GM21390 (cell line): ENCODE results near the gene SNPH.

Source experiments
- ATAC-seq: cut with Tn5 transposase; IDR thresholded peaks from one replicate; pipeline ENCODE4 v1.9.1; 2021; ENCODE audit not compliant: unreplicated experiment

The SNPH gene

DNA sequence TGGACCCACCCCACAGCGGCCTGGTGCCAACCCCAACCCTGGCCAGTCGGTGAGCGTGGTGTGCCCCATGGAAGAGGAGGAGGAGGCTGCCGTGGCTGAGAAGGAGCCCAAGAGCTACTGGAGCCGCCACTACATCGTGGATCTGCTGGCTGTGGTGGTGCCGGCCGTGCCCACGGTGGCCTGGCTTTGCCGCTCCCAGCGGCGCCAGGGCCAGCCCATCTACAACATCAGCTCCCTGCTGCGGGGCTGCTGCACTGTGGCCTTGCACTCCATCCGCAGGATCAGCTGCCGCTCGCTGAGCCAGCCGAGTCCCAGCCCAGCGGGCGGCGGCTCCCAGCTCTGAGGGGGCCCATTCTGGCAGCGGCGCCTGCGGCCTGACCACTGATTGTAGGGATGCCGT, 39.6 kb downstream of the SNPH start:
- no peak for ATAC-seq

GRCh38 chr20:1306316-1307135, 40.4 kb downstream of the SNPH start:
- ATAC-seq: no peak

DNA sequence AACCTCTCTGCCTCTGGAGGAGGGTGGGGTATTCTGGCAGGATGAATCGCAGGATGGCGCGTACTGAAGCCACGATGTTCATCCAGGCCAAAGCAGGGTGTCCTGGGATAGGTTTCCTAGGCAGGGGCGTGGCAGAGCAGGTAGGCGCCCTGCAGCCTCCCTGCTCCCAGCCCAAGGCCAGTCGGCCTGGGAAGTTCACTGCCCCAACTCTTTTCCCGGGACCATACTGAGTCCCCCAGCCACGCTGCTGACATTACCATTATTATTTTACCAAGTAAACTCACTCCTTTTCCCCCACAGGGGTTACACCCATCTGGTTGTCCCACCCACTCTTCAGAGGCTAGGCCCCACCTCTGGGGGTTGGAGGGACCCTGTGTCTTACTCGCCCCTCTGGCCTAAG, 41.1 kb downstream of the SNPH start:
- ATAC-seq: no peak

DNA sequence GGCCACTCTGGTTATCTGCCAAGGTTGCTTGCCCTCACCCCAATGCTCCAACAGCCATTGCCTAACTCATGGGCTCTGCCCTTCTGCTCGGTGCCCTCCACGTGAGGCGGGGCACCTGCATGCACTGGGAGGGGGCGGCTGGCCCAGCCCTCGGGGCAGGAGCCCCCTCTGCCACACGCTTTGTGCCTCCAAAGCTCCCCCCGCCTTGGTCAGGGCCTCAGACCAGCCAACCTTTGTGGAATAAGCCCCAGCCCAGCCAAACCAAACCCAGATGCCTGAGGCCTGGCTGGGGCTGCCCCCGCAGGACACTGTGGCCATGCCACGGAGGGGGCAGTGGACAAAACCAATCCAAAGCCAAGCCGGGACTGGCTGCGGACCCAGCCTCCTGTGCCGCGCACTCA, 41.5 kb downstream of the SNPH start:
- ATAC-seq: no peak

GRCh38 chr20:1308067-1308701, 42.1 kb downstream of the SNPH start:
- ATAC-seq: no peak

GRCh38 chr20:1308702-1309095, 42.6 kb downstream of the SNPH start:
- no peak for ATAC-seq

DNA sequence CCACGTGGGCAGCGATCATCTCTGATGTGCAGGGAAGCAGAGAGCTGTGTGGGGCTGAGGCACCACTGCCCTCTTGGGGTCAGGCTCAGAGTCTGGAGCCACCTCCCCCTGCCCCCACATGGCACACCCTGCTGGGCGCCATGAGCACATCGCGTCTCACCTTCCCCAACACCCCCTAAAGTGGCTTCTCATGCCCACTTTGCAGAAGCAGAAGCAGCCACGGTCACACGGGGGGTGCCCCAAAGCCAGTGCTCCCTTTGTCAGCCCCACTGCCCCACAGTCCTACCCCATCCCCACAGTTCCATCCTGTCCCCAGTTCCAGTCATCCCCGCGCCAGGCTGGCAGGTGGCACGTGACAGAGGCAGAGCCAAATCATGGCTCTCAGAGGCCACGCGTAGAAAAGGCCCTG, 43.3 kb downstream of the SNPH start:
- no peak for ATAC-seq

GRCh38 chr20:1310071-1310470, 44.0 kb downstream of the SNPH start:
- no peak for ATAC-seq

DNA sequence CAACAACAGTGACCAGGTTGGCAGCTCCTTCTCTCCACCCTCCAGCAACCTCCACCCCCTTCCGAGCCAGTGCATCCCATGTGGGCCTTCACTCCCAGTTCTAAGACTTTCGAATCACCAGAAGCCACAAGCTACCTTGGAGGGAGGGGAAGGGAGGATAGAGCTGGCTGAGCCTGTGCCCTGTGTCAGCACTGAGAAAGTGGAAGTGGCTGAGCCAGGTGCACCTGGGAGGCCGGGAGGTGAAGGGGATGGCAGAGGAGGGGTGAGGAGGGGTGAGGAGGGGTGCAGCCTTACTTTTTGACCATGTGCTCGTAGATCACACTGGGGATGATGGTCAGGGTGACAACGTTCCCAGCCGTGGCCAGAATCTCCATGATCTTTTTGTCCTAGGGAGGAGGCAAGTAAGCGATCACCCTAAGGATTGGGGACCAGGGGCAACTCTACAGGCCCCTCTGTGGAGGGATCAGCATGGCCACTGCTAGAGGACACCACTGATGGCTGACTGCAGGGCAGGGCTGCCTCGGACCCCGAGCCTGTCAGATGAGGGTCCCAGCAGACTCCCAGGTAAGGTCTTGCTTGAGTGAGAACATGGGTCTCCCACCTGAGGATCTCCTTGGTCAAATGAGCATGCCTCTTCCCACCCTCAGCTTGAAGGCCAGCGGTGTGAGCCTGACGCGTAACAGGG, 44.6 kb downstream of the SNPH start:
- ATAC-seq: no peak

DNA sequence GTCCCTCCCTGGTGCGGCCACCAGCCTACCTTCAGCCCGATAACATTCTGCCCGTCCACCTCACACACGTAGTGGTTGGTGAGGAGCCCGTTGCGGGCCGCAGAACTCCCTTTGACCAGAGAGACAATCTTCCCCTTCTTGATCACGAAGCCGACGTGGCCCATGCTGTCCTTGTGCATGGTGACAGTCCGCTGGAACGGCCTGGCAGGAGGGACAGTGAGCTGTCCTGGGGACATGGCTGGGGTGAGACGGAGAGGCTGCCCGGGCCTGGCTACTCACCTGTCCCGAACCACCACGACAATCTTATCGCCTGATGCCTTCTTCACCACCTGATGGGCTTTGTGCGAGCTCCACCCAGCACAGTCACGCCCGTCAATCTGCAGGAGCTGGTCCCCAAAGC, 46.2 kb downstream of the SNPH start:
- ATAC-seq: no peak

- ATAC-seq: no peak
Measured at GRCh38 chr20:1312904-1313235, 46.8 kb downstream of the SNPH start.

DNA sequence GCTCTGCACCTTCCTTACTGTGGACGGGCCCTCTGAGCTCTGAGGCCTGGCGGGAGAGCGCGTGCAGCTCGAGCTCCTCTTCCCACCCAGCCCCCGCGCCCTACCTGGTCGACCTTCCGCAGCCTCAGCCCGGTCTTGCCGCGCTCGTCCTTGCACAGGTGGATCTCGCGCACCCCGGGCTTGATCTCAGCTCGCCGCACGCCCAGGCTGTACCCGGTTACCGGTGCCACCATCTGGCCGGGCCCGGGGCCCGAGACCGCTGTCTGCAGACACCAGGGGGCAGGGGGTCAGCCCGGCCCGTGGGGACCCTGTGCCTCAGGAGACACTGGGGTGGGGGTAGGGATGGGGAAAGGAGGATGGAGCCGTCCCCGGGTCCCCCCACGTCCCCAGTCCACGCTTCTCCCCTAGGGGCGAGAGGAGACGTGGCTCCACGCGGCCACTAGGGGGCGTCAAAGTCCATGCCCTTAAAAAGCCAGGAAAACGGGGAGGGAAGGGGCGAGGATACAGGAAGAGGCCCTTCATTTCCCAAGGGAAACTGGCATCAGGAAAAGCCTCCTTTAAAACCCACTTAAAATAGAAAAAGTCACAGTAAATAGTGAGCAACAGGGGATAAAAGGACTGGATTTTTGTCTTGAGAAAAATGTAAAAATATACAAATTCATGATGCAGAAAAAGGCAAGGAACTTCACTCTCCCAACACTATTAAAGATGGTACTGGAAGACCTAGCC, 47.3 kb downstream of the SNPH start:
- no peak for ATAC-seq

GRCh38 chr20:1315804-1316203, 49.7 kb downstream of the SNPH start:
- no peak for ATAC-seq

DNA sequence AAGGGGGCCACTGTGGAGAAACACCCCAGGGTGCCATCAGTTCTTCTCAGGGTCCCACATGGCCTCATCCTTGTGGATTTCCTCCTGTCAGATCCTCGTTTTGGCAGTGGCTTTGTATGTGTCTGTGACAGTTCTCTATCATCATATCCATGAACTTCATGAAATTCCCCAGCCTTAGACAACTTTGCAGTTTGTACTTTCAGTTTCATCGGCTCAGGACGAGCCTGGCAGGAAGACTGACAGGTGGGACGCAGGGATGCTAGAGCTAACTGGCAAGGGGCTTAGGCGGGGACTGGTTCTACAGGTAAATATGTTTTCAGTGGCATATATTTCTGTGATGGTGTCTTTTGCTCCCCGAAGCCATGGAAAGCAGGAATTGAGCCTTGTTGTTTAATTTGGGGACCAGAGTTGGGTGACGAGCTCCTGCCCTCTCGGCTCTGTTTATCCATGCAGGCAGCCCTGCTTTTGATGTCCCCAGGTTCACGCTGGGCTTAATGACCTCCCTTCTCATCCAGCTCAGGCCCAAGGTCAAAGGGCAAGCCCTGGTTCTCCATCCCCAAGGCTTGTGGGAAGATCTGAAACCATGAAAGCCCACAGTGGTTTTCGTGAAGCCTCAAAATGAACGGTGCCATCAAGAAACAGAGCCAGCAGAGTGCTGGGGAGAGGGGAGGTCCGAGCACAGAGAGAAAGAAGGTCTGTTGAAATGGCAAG, 51.6 kb downstream of the SNPH start:
- no peak for ATAC-seq

DNA sequence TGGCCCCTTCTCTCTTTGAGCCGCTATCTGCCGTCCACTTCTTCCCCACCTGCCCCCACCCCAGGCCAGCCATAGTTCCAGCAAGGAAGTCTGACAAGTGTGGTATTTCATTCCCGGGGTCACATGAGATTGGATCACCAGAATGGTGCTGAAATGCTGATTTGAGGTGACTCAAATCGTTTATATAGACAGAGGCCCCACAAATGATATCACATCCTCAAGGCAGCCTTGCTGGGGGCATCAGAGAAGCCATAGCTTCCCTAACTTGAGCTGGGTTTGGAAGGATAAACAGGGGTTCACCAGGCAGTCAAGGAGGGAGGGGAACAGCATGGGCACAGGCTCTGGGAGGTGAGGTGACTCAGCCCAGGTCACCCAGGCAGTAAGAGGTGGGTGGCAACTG, 53.0 kb downstream of the SNPH start:
- no peak for ATAC-seq

DNA sequence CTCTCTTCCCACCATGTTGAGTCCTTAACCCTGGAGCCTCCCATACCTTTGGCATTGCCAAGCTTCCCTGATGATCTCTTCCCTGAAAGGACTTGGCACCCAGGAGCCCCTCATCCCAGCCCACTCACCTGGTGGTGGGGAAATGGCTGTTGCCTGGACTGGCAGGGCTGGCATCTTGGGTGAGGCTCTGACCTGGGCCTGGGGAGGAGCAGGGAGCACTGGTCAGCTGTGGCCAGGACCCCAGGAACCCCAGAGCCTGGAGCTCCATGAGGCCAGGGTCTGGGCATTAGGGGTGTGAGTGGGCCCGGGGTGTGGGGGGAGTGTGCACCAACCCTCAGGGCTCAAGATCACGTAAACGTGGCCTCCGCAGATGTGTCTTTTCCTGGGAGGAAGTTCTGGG, 53.4 kb downstream of the SNPH start:
- no peak for ATAC-seq

DNA sequence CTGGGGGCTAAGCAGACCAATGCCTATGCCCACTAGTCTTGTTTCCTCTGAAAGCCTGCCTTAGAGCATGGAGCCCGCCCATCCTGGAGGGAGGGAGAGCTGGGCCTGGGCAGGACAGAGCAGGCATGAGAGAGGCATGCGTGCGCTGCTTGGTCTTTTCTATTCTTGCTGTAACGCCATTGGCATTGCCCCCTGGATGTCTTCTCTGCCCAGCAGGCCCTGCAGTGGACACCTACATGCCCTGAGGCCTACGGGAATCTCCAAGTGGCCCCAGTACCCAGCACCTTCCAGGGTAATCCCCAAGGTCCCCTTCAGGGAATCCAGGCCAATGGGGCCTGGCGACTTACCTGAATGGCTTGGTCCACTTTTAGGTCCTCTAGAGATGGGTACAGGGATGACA, 53.9 kb downstream of the SNPH start:
- no peak for ATAC-seq

DNA sequence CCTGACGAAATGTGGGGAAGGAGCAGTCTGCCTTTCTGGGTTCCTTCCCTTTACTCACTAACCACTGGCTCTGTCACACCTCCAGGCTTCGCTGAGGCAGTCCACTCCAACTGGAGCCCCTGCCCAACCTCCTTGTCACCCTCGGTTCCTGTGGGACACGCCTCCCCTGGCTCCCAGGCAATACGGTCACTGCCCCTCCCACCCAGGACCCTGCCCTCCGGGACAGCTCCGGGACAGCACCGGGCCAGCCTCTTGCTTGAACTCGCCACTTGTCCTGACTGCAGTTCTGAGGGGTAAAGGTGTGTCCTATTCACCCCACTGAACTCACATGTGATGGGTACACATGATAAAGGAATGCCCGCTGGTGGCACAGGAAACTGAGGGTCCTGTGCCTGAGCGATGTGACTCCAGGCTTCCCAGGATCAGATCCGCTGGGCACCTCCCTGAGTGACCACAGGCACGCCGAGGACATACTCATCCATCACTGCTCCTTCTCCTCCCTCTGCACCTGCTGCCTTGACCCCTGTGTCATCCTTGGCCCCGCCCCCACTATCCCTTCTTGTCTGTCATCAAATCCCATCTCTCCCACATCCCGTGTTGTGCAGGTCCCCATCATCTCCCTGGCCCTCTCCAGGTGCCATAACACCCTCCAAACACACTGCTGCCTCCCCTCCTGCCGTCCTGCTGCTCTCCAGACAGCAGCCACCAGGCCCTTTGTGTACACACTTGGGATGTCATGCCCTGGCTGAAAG, 55.0 kb downstream of the SNPH start:
- no peak for ATAC-seq

GRCh38 chr20:1321654-1321939, 55.5 kb downstream of the SNPH start:
- no peak for ATAC-seq

DNA sequence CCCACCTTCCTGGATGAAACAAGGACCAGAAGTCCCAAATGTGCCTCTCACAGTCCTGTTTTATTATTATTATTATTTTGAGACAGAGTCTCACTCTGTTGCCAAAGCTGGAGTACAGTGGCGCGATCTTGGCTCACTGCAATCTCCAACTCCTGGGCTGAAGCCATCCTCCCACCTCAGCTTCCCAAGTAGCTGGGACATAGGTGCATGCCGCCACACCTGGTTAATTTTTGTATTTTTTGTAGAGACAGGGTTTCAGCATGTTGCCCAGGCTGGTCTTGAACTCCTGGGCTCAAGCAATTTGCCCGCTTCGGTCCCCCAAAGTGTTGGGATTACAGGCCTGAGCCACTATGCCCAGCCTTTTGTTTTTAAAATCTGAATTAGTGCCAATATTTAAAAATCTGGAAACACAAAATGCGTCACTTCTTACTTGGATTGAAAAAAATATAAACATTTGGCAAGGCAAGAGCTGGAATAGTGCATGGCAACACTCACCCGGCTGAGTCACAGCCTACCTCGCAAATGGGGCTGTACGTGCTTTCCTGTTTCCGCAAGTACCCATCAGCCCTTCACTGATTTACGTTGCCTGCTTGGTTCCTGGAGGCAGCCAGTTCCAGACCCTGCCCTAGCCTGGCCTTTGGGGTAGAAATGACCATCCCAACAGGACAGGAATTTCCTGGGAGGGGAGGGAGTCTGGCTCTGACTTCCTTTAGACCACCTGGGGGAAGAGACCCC, 56.6 kb downstream of the SNPH start:
- ATAC-seq: no peak
